ENCODE measurements around the gene TBC1D1.

The TBC1D1 gene

GRCh38 chr4:38154681-38155588 is 264.1 kb downstream of the TBC1D1 start:
- peak; percentile 30 to 46 for ATAC-seq

GRCh38 chr4:38155589-38156294 is 264.9 kb downstream of the TBC1D1 start:
- ATAC-seq = peak; percentile 12 to 30

GRCh38 chr4:38157592-38157991 is 266.7 kb downstream of the TBC1D1 start:
- ATAC-seq = no peak

- ATAC-seq = peak; percentile 65 to 70
Observed at GRCh38 chr4:38160487-38161207, 269.8 kb downstream of the TBC1D1 start.

GRCh38 chr4:38161208-38162113 is 270.6 kb downstream of the TBC1D1 start:
- ATAC-seq = peak; percentile 36 to 42

DNA sequence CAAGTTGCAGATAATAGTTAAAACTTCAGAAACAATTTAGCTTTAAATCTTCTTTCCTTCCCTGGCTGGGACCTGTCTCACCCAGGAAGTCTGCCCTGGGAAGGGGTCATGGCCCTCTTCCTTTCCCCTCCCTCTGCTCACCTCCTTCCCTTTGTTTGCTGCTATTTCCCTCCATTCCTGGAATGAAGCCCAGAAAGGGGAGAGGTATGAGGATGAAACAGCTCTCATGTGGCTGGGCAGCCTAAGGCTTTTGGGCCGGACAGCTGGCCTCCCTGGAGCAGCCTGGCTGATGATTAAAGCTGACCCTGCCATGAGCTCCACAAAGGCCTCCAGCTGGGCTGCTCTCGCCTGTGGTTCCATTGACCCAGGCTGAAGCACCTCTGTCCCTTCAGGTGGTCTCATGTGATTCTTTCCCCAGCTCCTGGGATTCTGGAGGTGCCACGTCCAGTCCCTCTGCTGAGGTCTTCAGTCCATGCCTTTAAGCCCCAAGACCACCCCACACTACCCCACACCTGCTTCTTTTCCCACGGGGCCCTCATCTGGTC is 271.4 kb downstream of the TBC1D1 start:
- no peak for ATAC-seq

GRCh38 chr4:38163216-38164006 is 272.5 kb downstream of the TBC1D1 start:
- ATAC-seq = peak; percentile 73 to 78

- ATAC-seq = no peak
Observed at GRCh38 chr4:38164346-38164745, 273.5 kb downstream of the TBC1D1 start.

DNA sequence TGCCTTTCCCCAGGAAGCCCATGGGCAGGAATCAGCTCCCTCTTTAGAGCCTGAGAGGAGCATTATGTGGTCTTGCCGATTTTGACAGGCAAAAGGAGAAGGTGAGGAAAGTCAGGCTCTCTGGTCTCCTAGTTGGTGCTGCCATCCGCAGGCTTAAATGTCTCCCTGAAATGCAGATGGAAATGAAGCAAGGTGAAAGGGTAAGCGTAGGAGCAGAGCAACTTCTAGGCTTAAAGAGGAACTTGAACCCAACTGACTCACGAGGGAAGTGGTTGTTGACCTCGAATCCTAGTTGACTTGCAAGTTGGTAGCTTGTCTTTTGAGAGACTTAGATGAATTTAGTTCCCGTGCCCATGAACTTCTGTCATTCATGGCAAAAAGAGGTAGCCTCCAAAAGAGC is 275.2 kb downstream of the TBC1D1 start:
- no peak for ATAC-seq

DNA sequence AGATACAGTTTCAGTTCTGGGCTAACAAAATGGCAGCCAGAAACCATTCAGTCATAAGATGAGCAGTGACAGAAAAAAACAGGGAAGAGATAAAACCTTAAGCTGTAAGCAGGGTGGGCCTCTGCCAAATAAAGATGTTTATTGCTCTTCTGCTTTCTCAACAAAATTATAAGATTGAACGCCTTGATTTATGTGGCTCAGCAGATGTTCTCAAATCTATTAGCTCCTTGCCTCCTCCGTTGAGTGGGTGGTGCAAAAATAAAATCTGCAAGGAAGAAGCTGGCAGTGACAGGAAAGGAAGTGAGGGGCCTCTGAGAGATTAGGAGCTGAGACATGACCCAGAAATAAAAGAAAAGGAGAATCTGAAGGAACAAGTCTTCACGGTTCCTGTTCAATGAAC is 275.9 kb downstream of the TBC1D1 start:
- no peak for ATAC-seq

GRCh38 chr4:38167973-38168372 is 277.1 kb downstream of the TBC1D1 start:
- ATAC-seq = no peak

- ATAC-seq = peak; percentile 48 to 56
Observed at GRCh38 chr4:38169524-38169923, 278.6 kb downstream of the TBC1D1 start.

GRCh38 chr4:38170338-38171169 is 279.7 kb downstream of the TBC1D1 start:
- ATAC-seq = no peak

DNA sequence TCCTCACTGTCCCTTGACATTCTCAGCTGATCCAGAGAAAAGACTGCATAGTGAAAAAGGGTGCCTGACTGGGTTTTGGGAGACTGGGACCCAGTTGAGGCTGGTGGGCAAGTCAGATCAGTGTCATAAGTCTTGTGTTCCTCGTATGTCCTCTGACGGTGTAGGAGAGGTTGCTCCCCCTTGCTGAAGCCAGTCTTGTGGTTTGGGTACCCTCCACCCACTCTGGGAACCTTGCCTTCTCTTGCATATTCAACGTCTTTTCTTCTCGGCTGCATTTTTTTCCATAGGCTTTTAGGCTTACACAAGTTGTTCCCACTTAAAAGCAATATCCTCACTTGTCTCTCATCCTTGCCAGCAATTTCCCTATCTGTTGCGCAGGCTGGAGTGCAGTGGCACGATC is 281.2 kb downstream of the TBC1D1 start:
- ATAC-seq = no peak

DNA sequence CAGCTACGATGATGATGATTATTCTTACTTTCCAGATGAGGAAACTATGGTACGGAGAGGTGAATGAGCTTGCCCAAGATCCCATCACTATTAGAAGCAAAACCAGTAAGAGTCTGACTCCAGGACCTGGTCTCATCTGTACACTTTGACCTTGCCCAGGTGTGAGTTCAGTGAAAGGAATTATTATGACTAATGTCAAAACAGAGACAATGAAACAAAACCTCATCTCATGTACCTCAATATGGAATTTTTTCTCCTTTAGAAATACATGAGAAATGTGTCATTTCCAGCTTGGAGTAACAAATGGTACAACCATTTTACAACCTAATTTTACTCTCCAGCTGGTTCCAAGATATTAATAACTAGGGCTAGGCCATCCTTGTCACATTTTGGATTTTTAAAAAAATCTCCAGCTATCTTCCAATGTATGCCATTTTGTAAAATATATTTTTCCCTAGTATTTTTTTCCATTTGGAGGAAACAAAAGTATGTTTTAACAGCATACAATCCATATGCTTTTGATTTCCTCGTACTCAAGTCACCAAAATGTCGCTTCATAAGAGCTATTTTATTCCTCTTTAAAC is 283.1 kb downstream of the TBC1D1 start:
- no peak for ATAC-seq

GRCh38 chr4:38174801-38175200 is 283.9 kb downstream of the TBC1D1 start:
- no peak for ATAC-seq

DNA sequence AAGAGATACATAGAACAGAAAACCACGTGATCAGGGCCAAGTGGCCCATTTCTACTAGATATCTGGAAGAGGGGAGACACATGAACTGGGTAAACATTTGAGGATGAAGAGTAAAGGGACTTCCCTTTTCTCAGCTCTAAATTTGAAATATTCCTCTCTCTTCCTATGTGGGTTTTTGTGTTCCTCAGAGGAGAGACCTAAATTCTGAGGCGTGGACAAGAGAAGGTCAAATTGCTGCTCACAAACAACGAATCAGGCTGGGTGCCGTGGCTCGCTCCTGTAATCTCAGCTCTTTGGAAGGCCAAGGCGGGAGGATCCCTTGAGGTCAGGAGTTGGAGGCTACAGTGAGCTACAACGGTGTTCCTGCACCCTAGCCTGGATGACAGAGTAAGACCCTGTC is 285.3 kb downstream of the TBC1D1 start:
- no peak for ATAC-seq

DNA sequence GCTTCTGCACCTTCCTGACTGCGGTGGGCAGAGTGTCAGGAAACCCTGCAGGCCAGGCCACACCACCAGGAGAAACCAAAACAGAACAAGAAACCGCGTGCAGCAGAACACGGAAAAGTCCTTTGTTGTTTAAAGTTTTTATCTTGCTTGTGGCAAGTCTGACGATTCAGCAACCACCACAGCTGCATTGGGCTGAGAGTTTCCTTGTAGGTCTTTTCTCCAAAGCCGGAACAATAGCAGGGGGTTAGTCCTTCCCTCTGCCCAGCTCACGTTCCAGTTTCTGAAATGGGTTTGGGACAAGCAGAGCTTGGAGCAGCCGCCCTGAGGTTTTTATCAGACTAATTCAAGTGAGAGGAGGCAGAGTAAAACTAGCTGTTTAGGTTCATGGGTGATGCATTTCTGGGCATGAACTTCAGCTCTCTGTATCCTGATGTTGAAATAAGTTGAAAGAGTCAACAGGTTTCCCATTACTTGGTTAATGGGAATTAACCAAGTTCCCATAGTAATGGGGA is 286.2 kb downstream of the TBC1D1 start:
- peak; percentile 47 to 58 for ATAC-seq

GRCh38 chr4:38177641-38178391 is 286.9 kb downstream of the TBC1D1 start:
- ATAC-seq = peak in 1 of 2 donors; percentile 46

All from activated CD4-positive, CD25-positive, alpha-beta regulatory T cell treated with anti-CD3 and anti-CD28 coated beads, Interleukin-2, amount 50 U/mL, for 24 hours (primary cell).